ENCODE data around the gene AFF1.

DNA sequence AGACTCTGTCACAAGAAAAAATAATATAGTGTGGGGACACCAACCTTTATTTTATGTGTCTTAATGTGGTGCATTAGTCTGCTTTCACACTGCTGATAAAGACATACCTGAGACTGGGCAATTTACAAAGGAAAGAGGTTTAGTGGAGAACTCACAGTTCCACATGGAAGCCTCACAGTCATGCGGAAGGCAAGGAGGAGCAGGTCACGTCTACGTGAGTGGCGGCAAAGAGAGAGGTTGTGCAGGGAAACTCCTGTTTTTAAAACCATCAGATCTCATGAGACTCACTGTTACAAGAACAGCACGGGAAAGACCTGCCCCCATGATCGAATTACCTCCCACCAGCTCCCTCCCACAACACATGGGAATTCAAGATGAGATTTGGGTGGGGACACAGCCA lies 130.2 kb downstream of the AFF1 start:
- TF ChIP-seq POLR2A (IDR thresholded peaks at IDR 0.05; ENCODE audit: low read depth, low read length) = no peak
- no peak for TF ChIP-seq CTCF (conservative IDR thresholded peaks at IDR 0.05; ENCODE audit: low read depth, low read length)
- no peak for TF ChIP-seq RCOR1 (IDR thresholded peaks at IDR 0.05; ENCODE audit: insufficient replicate concordance, low read length)
- no peak for TF ChIP-seq MXI1 (IDR thresholded peaks at IDR 0.05; ENCODE audit: borderline replicate concordance, low read depth, low read length)
- TF ChIP-seq FOS (IDR thresholded peaks at IDR 0.05; ENCODE audit: low read depth, low read length) = no peak
- no peak for TF ChIP-seq RFX5 (IDR thresholded peaks at IDR 0.05; ENCODE audit: low read depth, low read length)
- no peak for TF ChIP-seq RAD21 (IDR thresholded peaks at IDR 0.05; ENCODE audit: low read length)
- no peak for TF ChIP-seq USF2 (IDR thresholded peaks at IDR 0.05; ENCODE audit: low read depth, low read length)
- TF ChIP-seq BHLHE40 (IDR thresholded peaks at IDR 0.05; ENCODE audit: low read depth, low read length) = no peak
- no peak for TF ChIP-seq MAZ (IDR thresholded peaks at IDR 0.05; ENCODE audit: borderline replicate concordance, low read depth, low read length)

Measured in IMR-90 (cell line).